MCF 10A (cell line): Measurements from ENCODE around the gene TBXAS1. TPM values are rescaled to one million over a fixed set of nuclear protein-coding genes. Genes with fewer than 3 reads are reported as not detected.

Source experiments
- BruUV-seq: library from RNA; stranded (reverse); fragments of 400-500 nt; replicated peaks from 2 replicates; lab custom pipeline; 2021; lab: Mats Ljungman, UMichigan
- CTCF ChIA-PET: fragments of 300-600 bp; sonication (Branson Sonifier 250); formaldehyde crosslinking; extraction: SDS; loops from one replicate; lab custom pipeline; 2021; ENCODE audit warnings: antibody characterized with exemption, inconsistent platforms; lab: Yijun Ruan, JAX
- POLR2A ChIA-PET: fragments of 300-600, 350-650 bp; sonication (Branson Sonifier 250); formaldehyde crosslinking; extraction: SDS; loops from one replicate; lab custom pipeline; 2020; ENCODE audit warnings: antibody characterized with exemption, inconsistent platforms; lab: Yijun Ruan, JAX
- DNase-seq: peaks from one replicate; pipeline ENCODE4 v3.0.0-alpha.2; 2018; ENCODE audit not compliant: unreplicated experiment
- H3K27ac Mint-ChIP-seq: one replicate; pipeline ENCODE4 v1.8.0; 2022; ENCODE audit warnings: mild to moderate bottlenecking, low read depth, mixed read lengths; ENCODE audit not compliant: unreplicated experiment
- H3K27me3 Mint-ChIP-seq: one replicate; pipeline ENCODE4 v1.8.0; 2022; ENCODE audit warnings: mixed read lengths; ENCODE audit not compliant: insufficient read depth, unreplicated experiment
- H3K36me3 Mint-ChIP-seq: one replicate; pipeline ENCODE4 v1.8.0; 2022; ENCODE audit warnings: mild to moderate bottlenecking, moderate library complexity, mixed read lengths; ENCODE audit not compliant: insufficient read depth, unreplicated experiment
- H3K4me1 Mint-ChIP-seq: one replicate; pipeline ENCODE4 v1.8.0; 2022; ENCODE audit warnings: mixed read lengths; ENCODE audit not compliant: insufficient read depth, unreplicated experiment
- H3K4me3 Mint-ChIP-seq: one replicate; pipeline ENCODE4 v1.8.0; 2022; ENCODE audit warnings: mild to moderate bottlenecking, moderate library complexity, mixed read lengths; ENCODE audit not compliant: unreplicated experiment
- H3K9me3 Mint-ChIP-seq: one replicate; pipeline ENCODE4 v1.8.0; 2022; ENCODE audit warnings: mixed read lengths; ENCODE audit not compliant: unreplicated experiment
- intact Hi-C: fragments of 100-400 bp; cut with micrococcal nuclease; formaldehyde crosslinking; loops from 2 replicates; pipeline ENCODE4 v1.14.1; 2022
- total RNA-seq: library from RNA; stranded (reverse); gene quantifications from 2 replicates; pipeline ENCODE4 v1.2.3, GENCODE V29; 2022
- TF ChIP-seq, protein P1 (sequence below): fragments of 200-600 bp; IDR thresholded peaks from one replicate; pipeline ENCODE4 v1.8.0; 2022; ENCODE audit warnings: antibody characterized with exemption, mild to moderate bottlenecking; ENCODE audit not compliant: unreplicated experiment

TBXAS1 gene
- total RNA-seq, 1 experiment from 2014 or later = 1.5 TPM

DNA sequence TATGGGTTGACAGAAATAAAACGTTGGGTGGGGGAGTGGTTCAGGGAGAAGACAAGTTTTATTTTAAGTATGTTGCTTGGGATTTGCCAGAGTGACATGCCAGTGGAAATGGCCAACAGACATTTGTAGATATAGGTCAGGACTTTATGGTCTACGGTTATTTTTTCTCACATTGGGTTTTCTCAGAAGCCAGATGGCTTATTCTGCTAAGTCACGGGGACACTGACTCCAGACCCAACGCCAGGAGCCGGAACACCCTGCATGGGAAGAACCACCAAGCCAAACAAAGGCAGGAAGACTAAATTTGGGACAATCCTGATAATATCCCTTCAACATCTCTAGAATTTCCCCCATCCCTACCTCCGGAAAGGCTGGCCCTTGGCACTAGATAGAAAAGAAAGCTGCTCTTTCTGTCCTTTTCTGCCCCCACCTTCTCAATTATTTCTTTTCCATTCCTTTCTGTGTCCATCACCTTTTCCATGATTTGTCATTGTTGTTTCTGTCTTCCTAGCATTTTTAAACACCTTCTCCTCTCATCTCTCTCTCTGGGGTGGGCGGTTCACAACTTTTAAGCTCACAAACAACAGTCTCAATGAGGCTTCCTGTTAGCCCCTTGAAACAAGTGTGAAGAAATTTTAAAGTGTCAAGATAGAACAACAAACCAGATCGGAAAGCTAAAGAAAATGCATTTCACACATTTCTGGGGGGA, 44.7 kb downstream of the TBXAS1 start:
- BruUV-seq = no TSS peak
- CTCF ChIA-PET = interaction anchor here (0.8 kb wide), 1 partner anchor 204 kb away, joined by 3 read pairs; no protein-coding TSS in a partner anchor
- Mint-ChIP-seq H3K27ac (no peak overlapping the region), H3K36me3 (no peaks in the 10 kb centered on the region), H3K4me1 (peaks cover 6% of the 10 kb centered on the region), H3K4me3 (no peak overlapping the region), H3K9me3 (no peaks in the 10 kb centered on the region), H3K27me3 (no peaks in the 10 kb centered on the region)
- DNase-seq = no peak
- TF ChIP-seq, protein P1, sequence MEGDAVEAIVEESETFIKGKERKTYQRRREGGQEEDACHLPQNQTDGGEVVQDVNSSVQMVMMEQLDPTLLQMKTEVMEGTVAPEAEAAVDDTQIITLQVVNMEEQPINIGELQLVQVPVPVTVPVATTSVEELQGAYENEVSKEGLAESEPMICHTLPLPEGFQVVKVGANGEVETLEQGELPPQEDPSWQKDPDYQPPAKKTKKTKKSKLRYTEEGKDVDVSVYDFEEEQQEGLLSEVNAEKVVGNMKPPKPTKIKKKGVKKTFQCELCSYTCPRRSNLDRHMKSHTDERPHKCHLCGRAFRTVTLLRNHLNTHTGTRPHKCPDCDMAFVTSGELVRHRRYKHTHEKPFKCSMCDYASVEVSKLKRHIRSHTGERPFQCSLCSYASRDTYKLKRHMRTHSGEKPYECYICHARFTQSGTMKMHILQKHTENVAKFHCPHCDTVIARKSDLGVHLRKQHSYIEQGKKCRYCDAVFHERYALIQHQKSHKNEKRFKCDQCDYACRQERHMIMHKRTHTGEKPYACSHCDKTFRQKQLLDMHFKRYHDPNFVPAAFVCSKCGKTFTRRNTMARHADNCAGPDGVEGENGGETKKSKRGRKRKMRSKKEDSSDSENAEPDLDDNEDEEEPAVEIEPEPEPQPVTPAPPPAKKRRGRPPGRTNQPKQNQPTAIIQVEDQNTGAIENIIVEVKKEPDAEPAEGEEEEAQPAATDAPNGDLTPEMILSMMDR = no peak
- POLR2A ChIA-PET = interaction anchor here (0.6 kb wide), 1 partner anchor 443 kb away, joined by 3 read pairs; no protein-coding TSS in a partner anchor
- intact Hi-C loops = no loop called here

DNA sequence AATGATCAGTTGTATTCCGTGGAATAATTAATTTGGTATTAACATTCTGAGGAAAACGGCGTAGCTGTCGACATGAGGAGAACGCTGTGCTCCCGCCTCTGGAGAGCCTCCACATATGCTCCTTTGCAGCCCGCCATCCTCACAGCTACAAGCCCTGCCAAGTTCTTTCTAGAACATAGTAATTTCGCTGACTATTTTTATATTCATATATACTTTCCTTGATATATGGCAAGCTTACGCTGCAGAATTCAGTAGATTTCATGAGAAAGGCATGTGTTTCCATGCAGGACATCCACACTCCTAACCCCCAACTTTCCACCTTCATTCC, 45.2 kb downstream of the TBXAS1 start:
- no TSS peak for BruUV-seq
- Mint-ChIP-seq H3K36me3 (no peaks in the 10 kb centered on the region), H3K4me1 (peaks cover 6% of the 10 kb centered on the region), H3K9me3 (no peaks in the 10 kb centered on the region), H3K4me3 (no peak overlapping the region), H3K27ac (no peak overlapping the region), H3K27me3 (no peaks in the 10 kb centered on the region)
- CTCF ChIA-PET = no interaction called here
- TF ChIP-seq, protein P1 = no peak
- intact Hi-C loops = no loop called here
- POLR2A ChIA-PET = interaction anchor here (0.6 kb wide), 1 partner anchor 443 kb away, joined by 3 read pairs; no protein-coding TSS in a partner anchor
- DNase-seq = no peak

DNA sequence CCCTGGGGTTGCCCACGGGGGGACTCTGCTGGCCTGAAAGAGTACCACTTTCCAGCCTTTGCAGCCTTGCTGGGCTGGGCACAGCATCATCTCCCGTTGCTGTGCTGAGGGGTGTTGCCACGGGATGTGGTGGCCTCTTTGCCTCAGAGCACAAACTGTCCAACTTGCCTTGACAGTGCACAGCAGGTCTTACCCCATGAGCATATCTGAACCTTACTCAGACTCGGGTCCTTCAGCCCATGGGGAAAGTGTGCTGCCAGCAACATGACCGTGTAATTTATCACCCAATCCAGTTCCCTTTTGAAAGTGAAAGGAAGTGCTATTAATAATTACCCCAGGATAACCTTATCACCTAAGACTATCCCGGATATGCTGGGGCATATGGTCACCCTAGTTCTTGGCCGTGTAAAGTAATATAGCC, 46.8 kb downstream of the TBXAS1 start:
- Mint-ChIP-seq H3K27me3 (no peaks in the 10 kb centered on the region), H3K36me3 (no peaks in the 10 kb centered on the region), H3K4me3 (no peak overlapping the region), H3K9me3 (no peaks in the 10 kb centered on the region), H3K4me1 (peaks cover 14% of the 10 kb centered on the region), H3K27ac (no peak overlapping the region)
- POLR2A ChIA-PET = no interaction called here
- intact Hi-C loops = no loop called here
- no TSS peak for BruUV-seq
- TF ChIP-seq, protein P1 = no peak
- no peak for DNase-seq
- CTCF ChIA-PET = interaction anchor here (1.1 kb wide), 1 partner anchor 8 kb away, joined by 3 read pairs; no protein-coding TSS in a partner anchor

DNA sequence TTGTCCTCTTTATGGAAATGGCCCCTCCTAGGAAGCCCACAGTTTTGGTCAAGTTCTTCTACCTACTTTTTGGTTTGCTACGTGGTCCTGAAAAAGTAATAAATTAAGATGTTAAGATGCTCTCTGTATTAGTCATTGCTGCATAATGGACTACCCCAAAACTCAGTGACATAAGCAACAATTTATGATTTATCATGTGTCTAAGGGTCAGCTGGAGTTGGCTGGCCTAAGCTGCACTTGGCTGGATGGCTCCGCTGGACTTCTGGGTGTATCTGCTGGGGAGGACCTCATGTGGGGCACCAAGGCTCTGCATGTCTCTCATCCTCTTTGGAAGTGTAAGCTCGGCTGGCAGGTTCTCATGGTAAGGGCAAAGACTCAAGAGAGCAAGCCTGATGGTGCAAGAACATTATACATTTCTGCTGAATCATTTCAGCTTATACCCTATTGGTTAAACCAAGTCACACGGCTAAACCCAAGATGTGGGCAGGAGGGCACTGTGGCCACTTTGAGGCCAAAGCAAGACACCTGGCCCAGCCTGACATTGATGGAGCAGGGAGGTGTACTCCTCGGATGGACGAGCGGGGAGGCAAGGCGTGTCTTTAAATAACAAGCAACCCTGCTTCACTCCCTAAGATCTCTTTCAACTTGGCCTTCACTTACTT, 47.7 kb downstream of the TBXAS1 start:
- CTCF ChIA-PET = no interaction called here
- no TSS peak for BruUV-seq
- no peak overlapping the region for H3K27ac Mint-ChIP-seq
- H3K27me3 Mint-ChIP-seq = no peaks in the 10 kb centered on the region
- no peaks in the 10 kb centered on the region for H3K9me3 Mint-ChIP-seq
- intact Hi-C loops = no loop called here
- H3K4me3 Mint-ChIP-seq = no peak overlapping the region
- no peaks in the 10 kb centered on the region for H3K36me3 Mint-ChIP-seq
- H3K4me1 Mint-ChIP-seq = peaks cover 14% of the 10 kb centered on the region
- DNase-seq = no peak
- POLR2A ChIA-PET = interaction anchor here (0.7 kb wide), 1 partner anchor 41 kb away, joined by 3 read pairs; no protein-coding TSS in a partner anchor
- TF ChIP-seq, protein P1 = no peak
